Dermis blood vessel endothelial cell (primary cell): Measurements from ENCODE around the gene MSX1. TPM values are rescaled to one million over a fixed set of nuclear protein-coding genes. Genes with fewer than 3 reads are reported as not detected.

Experiments used
- DNase-seq: peaks from one replicate; pipeline ENCODE4 v3.0.0; 2010
- total RNA-seq: library from RNA; depleted of rRNA; stranded (reverse); fragments of >200 nt; gene quantifications from 2 replicates; pipeline ENCODE4 v1.2.3, GENCODE V29; 2014

MSX1 gene
- total RNA-seq, 1 donor from 2014 or later: 9.0 TPM

GRCh38 chr4:4858527-4859324 is 739 bp upstream of the MSX1 start:
- no peak for DNase-seq

DNA sequence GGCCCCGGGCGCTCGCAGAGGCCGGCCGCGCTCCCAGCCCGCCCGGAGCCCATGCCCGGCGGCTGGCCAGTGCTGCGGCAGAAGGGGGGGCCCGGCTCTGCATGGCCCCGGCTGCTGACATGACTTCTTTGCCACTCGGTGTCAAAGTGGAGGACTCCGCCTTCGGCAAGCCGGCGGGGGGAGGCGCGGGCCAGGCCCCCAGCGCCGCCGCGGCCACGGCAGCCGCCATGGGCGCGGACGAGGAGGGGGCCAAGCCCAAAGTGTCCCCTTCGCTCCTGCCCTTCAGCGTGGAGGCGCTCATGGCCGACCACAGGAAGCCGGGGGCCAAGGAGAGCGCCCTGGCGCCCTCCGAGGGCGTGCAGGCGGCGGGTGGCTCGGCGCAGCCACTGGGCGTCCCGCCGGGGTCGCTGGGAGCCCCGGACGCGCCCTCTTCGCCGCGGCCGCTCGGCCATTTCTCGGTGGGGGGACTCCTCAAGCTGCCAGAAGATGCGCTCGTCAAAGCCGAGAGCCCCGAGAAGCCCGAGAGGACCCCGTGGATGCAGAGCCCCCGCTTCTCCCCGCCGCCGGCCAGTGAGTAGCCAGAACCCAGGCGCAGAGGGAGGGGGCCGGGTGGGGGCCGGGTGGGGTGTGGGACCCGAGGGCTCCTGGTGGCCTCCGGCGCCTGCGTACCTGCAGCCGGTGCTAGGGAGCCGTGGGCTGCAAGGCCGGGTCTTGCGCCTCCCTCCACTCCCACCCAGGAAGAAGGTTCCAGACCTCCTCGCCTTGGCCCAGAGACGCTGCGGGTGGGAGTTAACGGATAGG is 534 bp downstream of the MSX1 start:
- DNase-seq: no peak

DNA sequence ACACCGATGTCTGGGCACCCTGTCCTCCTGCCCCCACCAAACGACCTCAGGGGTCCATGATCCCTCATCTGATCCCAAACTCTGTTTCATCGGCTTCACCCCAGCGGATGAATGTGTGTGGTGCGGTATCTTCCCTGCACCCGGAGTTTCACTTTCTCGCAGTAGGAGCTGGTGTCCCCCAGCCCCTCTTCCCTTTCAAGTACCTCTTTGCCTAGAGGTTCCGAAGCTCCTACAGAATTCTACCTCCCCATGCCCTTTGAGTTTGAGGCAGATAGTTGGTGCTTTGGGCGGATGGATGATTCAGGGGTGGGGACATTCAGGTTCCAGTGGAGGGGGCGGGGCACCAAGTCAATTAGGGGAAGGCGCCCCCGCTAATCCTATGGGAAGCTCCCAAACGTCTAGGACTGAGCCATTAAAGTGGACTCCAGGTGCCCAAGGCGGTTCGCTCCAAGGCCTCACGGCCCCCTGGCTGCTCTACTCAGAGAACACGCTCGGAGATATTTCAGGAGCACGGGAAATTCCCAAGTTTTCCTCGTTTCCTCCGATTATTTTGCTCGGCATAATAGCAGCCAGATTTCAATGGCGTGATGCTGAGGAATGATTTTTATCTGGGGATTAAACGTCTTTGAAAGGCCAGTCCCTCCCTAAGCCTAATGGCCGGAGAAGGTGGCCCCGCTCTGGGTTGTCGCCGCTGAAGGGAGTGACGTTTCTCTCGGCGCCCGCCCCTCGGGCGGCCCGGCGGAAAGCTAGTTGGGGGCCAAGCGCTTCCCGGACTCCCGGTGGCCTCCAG is 1.3 kb downstream of the MSX1 start:
- peak; percentile 74 for DNase-seq

DNA sequence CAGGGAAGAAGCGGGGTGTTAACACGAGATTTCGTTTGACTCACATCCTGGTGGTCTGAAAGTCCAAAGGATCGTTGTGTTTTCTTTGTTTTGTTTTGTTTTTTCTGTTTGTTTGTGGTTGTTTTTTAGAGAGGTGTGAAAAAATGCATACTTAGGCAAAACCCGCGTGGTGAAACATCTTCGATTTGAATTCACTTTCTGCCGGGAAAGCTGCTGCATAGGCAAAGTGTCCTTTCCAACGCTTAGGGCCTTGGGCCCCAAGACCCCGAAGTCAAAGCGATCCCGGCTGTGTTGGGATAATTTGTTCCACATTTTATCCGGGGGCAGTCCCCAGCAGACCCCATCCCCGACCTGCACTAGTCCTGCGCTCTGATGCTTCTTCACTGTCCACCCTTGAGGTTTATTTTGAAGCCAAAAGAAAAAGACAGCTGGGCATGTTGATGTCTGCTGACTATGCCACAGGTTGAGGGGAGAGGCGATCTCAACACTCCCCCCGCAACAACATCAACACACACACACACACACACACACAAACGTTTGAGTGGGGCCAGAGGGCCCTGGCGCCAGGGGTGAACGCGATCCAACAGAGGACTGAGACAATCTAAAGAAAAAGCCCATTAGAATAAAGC is 2.0 kb downstream of the MSX1 start:
- no peak for DNase-seq

- no peak for DNase-seq
Observed at GRCh38 chr4:4862071-4862551, 2.6 kb downstream of the MSX1 start.

- no peak for DNase-seq
Observed at GRCh38 chr4:4862665-4863482, 3.4 kb downstream of the MSX1 start.

DNA sequence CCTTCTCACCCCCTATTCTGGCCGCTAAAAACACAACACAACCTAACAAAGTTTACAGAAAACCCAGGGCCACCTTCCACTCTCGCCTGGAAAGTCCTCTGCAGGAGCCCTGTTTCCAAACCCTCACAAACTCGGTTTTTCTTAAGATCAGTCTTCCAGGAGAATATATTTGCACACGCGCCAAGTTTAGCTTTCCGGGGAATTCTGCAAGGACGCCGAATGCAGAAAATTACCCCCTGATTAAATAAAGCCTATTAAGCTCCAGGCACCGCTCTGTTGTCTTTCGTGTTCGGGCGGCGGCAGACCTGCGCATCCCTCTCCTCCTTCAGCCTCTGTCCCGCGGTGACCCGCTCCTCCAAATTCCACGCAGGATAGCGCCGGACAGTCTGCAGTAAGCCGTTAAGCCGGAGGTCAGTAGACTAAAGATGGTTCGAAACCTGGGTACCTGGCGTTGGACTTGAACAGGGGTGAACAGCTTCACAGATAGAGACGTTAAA is 5.0 kb downstream of the MSX1 start:
- no peak for DNase-seq

DNA sequence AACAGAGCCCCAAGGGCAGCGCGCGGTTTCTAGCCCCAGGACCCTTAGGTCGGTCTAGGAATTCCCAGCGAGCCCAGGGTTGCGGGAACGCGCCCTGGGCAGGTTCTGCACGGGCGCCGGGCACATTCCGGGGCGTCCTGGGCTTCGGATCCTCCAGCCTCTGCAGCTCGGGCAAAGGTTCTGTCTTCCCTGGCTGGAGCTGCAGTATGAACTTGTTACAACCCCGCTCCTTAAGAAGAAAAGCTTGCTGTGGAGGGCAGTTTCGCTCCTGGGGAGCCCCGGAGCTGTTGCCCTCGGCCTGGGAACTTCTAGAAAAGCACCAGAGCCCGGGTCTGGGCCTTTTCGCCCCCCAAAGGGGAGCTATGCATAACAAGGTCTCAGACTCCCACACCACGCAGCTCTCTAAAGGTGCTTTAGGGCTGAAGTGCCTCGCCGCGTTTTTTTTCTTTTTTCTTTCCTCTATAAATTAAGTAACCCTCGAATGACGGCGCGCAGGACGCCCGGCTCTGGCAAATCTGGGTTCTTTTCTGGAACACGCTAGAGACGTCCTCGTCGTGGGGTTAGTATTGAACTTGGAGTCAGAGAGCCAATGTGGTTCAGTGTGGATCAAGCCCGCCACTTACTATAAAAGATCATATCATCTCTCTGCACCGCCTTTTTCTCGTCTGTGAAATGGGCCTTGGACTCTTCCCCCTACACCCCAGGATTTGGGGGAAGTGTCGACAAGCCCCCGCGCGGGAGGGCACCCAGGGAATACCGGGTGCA is 5.7 kb downstream of the MSX1 start:
- no peak for DNase-seq

GRCh38 chr4:4865705-4866123 is 6.2 kb downstream of the MSX1 start:
- DNase-seq: no peak

- DNase-seq: no peak
Observed at GRCh38 chr4:4866124-4866865, 6.8 kb downstream of the MSX1 start.

GRCh38 chr4:4866866-4867374 is 7.5 kb downstream of the MSX1 start:
- no peak for DNase-seq

GRCh38 chr4:4867375-4868039 is 8.0 kb downstream of the MSX1 start:
- DNase-seq: peak; percentile 53

DNA sequence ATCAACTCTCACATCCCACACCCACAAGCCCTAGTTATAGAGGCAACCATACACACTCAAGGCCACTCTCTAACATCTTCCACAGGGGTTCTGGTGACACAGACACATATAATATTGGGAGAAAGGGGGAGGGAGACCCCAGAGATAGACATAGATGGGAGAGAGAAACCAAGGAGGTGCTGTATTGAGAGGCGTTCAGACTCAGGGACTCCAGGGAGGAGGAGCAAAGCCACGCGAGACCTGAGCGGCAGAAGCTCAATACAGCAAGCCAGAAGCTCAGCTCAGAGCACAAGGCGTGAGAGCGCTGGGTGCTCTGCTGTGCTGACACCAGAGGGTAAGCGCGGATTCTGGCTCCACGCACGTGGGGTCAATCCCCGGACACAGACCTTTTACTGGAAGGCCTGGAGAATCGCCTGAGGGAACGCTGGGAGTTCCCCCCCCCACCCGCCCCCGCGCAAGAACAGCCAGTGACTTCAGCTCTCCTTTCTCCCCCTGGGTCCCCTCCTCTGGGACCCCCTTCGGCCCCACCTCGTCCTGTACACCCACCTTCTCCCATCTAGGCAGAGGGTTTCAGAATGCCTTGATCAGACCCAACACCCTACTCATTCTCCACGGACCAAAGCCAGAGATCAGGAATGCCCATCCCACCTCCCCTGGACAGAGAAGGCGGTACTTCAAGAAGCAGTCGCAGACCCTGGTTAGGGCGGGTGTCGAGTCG is 8.7 kb downstream of the MSX1 start:
- DNase-seq: no peak

DNA sequence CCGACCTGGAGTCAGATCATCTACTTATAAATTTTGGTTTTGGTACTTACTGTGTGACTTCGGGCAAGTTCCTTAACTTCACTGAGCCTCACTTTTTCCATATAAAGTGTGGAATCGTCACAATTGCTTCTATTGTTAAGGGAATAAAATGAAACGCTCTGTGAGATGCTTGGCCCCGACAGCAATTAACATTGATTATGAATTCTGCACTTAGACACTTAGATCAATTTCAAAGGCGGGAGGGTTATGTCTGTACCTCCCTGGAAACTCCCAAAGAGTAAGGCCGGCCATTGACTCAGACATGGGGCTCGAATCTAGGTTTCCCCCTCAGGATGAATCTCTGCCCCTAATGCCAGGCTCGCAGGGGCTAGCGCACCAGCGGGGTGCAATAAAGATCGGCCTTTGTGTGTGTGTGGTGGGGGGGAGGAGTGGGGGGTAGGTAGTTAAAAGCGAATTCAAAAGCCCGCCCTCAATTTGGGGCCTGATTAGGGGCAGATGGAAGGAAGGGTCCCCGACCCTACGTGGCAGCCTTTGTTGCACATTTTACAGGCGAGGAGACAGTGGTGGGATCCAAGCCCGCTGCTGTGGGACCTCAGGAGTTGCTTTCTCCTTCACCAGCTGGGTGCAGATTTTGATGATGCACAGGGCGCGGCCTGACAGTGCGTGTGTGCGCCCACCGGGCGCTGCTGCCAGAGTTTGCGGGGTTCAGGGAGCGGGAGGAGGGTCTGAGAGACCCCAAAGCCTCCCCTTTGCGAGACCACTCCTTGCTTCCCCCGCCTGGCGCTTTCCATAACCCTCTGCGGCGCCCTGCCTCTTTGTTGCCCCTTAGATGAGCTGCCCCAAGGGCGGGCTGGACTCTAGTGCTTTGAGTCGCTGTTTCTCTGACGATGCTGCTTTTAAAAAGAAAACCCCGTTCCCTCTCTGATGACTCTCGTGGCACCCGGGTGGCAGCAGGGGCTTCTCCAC is 9.6 kb downstream of the MSX1 start:
- no peak for DNase-seq

DNA sequence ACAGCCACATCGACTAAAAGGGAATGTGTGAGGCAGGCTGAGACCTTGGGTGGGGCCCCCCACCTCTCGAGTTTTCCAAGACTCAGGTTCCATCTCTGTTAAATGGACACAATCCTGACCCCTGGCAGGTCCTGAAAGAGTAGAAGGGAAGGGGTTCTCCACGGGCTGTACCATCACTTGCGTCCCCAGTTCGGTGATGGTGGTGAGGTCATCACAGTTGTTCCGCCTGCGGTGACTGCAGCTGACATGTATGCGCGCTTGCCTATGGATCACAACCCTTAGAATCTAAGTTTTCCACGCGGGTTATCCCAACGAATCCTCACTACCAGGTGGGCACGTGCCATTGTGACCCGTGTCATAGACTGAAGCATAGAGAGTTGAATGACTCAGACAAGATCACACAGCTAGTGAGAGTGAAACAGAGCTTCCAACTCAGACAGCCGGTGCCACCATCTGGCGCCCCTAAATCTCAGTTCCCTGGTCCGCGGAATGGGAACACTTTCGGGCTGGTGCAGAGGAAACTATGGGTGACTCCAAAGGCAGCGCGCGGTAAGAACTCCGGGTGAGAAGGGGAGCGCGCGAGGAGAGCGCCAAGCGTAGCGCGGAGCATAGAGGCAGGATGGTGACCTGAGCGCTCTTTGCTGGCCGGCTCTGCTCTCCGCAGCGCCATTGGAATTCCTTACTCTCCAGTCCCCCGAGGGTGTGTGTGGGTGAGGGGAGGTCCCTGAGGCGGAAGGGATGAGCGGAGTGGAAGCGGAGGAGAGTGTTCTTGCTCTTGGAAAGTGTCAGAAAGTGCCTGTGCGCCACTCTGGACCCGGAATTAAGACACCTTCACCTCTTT is 10.5 kb downstream of the MSX1 start:
- no peak for DNase-seq

DNA sequence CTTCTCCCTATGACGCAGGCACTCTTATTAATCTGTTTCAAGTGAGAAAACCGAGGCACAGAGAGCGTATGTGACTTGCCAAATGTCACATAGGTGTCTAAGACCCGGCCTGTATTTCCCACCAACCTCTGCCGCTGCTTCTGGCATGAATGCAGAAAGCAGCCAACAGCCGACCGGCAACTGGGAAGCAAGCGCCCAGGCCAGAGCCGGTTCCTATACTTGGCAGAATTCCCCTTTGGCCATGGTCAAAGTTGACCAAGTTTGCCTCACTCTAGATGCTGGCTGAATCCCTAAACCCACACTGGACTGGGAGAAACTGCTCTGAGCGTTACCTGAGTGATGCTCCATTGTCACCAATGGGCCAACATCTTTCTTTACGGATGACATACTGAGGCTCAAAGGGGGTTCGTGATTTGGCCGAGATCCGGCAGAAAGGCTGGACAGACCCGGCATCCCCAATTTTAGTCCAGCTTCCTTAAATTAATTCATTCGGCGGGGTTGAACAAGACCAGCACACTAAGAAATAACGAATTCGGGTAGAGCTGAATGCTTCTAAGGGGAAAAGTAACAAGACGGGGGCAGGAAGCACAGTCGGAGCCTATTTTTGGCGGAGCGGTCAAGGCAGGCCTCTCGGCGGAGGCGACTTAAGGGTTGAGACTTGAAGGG is 11.2 kb downstream of the MSX1 start:
- DNase-seq: no peak
